Gastrocnemius medialis (tissue), 4 donors: ENCODE results near the gene PATZ1. TPM values are rescaled to one million over a fixed set of nuclear protein-coding genes. Genes with fewer than 3 reads are reported as not detected.

Experiments
- ATAC-seq, 2 donors: fragments of 150-250 bp; one replicate each; pipeline ENCODE4 v1.9.1; 2016
- DNase-seq, 2 donors: peaks; one replicate each; pipeline ENCODE4 v3.0.0-alpha.2; 2019
- H3K27ac ChIP-seq, 4 donors: fragments of 200-600 bp; sonication (generic); 1 replicate in 1 of 4; 2 replicates in 3 of 4; pipeline ENCODE4 v1.5.1; 2016 to 2018; ENCODE audit warnings: mild to moderate bottlenecking in 2 of 4, moderate library complexity in 1 of 4
- H3K27me3 ChIP-seq, 3 donors: fragments of 200-600 bp; sonication (generic) in 2 of 3; 1 replicate in 1 of 3; 2 replicates in 2 of 3; pipeline versions ENCODE4 v1.5.1 to v1.6.0; 2016 to 2019; ENCODE audit warnings: mild to moderate bottlenecking in 1 of 3, moderate library complexity in 1 of 3
- H3K36me3 ChIP-seq, 2 donors: fragments of 200-600 bp; sonication (generic) in 1 of 2; one replicate each; pipeline ENCODE4 v1.5.1; 2017 to 2018
- H3K4me1 ChIP-seq, 2 donors: fragments of 200-600 bp; sonication (generic) in 1 of 2; one replicate each; pipeline ENCODE4 v1.5.1; 2016 to 2017; ENCODE audit warnings: mild to moderate bottlenecking in 2 of 2
- H3K4me3 ChIP-seq, 4 donors: fragments of 200-600 bp; sonication (generic) in 3 of 4; 1 replicate in 1 of 4; 2 replicates in 3 of 4; pipeline ENCODE4 v1.5.1; 2016 to 2019; ENCODE audit warnings: mild to moderate bottlenecking in 2 of 4
- H3K9me3 ChIP-seq, 3 donors: fragments of 200-600 bp; sonication (generic) in 2 of 3; 1 replicate in 1 of 3; 2 replicates in 2 of 3; pipeline ENCODE4 v1.5.1; 2016 to 2019
- CTCF ChIP-seq, 5 experiments: fragments of 450-650 bp in 3 of 5; fragments of 200-600 bp in 2 of 5; sonication (generic) in 2 of 5; IDR thresholded peaks in 4 of 5; conservative IDR thresholded peaks in 1 of 5; 1 replicate in 4 of 5; 2 replicates in 1 of 5; pipeline ENCODE4 v1.5.1; 2016 to 2019; ENCODE audit warnings: antibody characterized with exemption in 5 of 5, mild to moderate bottlenecking in 3 of 5, moderate library complexity in 3 of 5
- POLR2A ChIP-seq, 2 donors: fragments of 450-650 bp; IDR thresholded peaks; one replicate each; pipeline ENCODE4 v1.6.1; 2017; ENCODE audit warnings: antibody characterized with exemption in 2 of 2, mild to moderate bottlenecking in 2 of 2, moderate library complexity in 2 of 2
- in situ Hi-C, 4 donors: fragments of 200-750 bp; cut with MboI; loops; one replicate each; pipeline versions ENCODE4 v1.15.0 to v1.8.0; 2017; ENCODE audit warnings: low sequenced_read_pairs in 4 of 4
- intact Hi-C: fragments of 100-400 bp; cut with DNase I; formaldehyde crosslinking; loops from one replicate; pipeline ENCODE4 v1.15.1; 2023; ENCODE audit warnings: low total_unique reads
- total RNA-seq, 4 donors: library from RNA; depleted of rRNA; stranded (reverse); fragments of >200 nt; gene quantifications; one replicate each; pipeline versions ENCODE4 v1.1.0 to v1.2.3, GENCODE V29; 2016

Gene PATZ1
- total RNA-seq, 4 donors from 2014 or later: 8.4 to 11.5 (median 9.2) TPM

GRCh38 chr22:31277741-31278140 lies 68.4 kb downstream of the PATZ1 start:
- DNase-seq (no peak), ATAC-seq (no peak)
- Histone ChIP-seq H3K4me3 (no peak overlapping the region), H3K36me3 (peaks cover 0 to 50% of the 10 kb centered on the region in 2 donors), H3K4me1 (no peaks in the 10 kb centered on the region), H3K27ac (no peak overlapping the region), H3K27me3 (no peaks in the 10 kb centered on the region), H3K9me3 (no peaks in the 10 kb centered on the region)
- intact Hi-C loops (no loop called here), in situ Hi-C loops (no loop called here)
- no peak for TF ChIP-seq POLR2A (IDR thresholded peaks at IDR 0.05)
- TF ChIP-seq CTCF (IDR thresholded peaks at IDR 0.05 in 4 of 5, conservative IDR thresholded peaks at IDR 0.05 in 1 of 5): no peak

- no peak overlapping the region for H3K27ac ChIP-seq
- no peaks in the 10 kb centered on the region for H3K27me3 ChIP-seq
- no peak overlapping the region for H3K4me3 ChIP-seq
- H3K4me1 ChIP-seq: no peaks in the 10 kb centered on the region
- in situ Hi-C loops (no loop called here), intact Hi-C loops (no loop called here)
- DNase-seq: no peak
- peaks cover 0 to 38% of the 10 kb centered on the region in 2 donors for H3K36me3 ChIP-seq
- no peak for ATAC-seq
- TF ChIP-seq POLR2A (IDR thresholded peaks at IDR 0.05): no peak
- TF ChIP-seq CTCF (IDR thresholded peaks at IDR 0.05 in 4 of 5, conservative IDR thresholded peaks at IDR 0.05 in 1 of 5): no peak
- no peaks in the 10 kb centered on the region for H3K9me3 ChIP-seq
Measured at GRCh38 chr22:31276426-31277167, 69.5 kb downstream of the PATZ1 start.

Other genes starting within 250 kb of the PATZ1 start
- 100 to 1,000 TPM; 144 to 184 (median 157) TPM for gene SELENOM, start 238.8 kb downstream of the PATZ1 start, total RNA-seq
- under 1 TPM; 0.15 to 0.33 (median 0.28) TPM for gene INPP5J, start 223.4 kb downstream of the PATZ1 start, total RNA-seq
- not detected for gene PLA2G3, start 205.8 kb downstream of the PATZ1 start, total RNA-seq
- 10 to 100 TPM; 23.8 to 28.1 (median 27.6) TPM for gene RNF185, start 186.2 kb downstream of the PATZ1 start, total RNA-seq
- 10 to 100 TPM in 1 of 4 donors, 1 to 10 TPM in 3; 4.0 to 12.6 (median 7.1) TPM for gene LIMK2, start 134.0 kb downstream of the PATZ1 start, total RNA-seq
- 10 to 100 TPM; 11.2 to 28.3 (median 14.5) TPM for gene PIK3IP1, start 53.9 kb downstream of the PATZ1 start, total RNA-seq
- gene DRG1, start 53.3 kb upstream of the PATZ1 start, total RNA-seq: 100 to 1,000 TPM; 117 to 136 (median 127) TPM
- 10 to 100 TPM; 10.1 to 19.6 (median 15.1) TPM for gene EIF4ENIF1, start 143.5 kb upstream of the PATZ1 start, total RNA-seq
- gene SFI1, start 150.2 kb upstream of the PATZ1 start, total RNA-seq: 10 to 100 TPM in 1 of 4 donors, 1 to 10 TPM in 3; 1.1 to 12.6 (median 2.7) TPM